ENCODE measurements around the gene DLG4.

The DLG4 gene

DNA sequence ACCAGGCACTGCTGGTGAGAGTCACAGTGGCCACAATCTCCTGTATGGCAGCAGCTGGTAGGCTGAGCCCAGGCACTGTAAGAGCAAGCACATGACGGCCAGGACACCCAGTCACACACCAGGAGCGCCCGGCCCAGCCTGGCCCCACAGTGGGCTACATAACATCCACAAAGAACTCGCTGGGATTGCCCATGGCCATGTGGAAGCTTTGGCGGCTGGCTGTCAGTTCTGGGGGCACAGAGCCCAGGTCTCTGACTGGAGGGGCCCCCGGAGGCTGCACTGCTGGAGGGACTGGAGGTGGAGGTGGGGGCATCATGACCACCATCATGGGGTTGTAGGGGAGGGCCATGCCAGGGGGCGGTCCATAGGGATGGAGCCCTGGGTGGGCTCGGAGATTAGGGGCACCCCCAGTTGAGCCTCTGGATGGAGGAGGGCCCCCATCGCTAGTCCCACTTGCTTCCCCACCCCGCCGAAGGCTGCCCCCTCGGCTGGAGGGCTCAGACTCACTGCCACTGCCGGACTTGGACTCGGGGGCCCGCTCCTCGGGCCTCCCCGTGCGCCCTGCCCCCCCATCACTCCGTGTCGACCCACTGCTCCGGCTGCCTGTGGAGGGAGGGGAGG lies 6.2 kb upstream of the DLG4 start:
- no peaks in the 10 kb centered on the region for H3K9me3 ChIP-seq (replicated peaks in 1 of 2; ENCODE audit: control insufficient read depth in 2 of 2, insufficient read depth in 1 of 2, low read depth in 1 of 2, low read length in 2 of 2)
- no peak overlapping the region for H3K14ac ChIP-seq (ENCODE audit: low read length)
- no peak overlapping the region for H2BK5ac ChIP-seq (ENCODE audit: low read length)
- H3K36me3 ChIP-seq (replicated peaks in 1 of 2; ENCODE audit: control insufficient read depth in 2 of 2, insufficient read depth in 2 of 2, low read length in 2 of 2), result peaks cover 82 to 100% of the 10 kb centered on the region in 2 donors
- H3K27me3 ChIP-seq (ENCODE audit: control insufficient read depth in 3 of 3, insufficient read depth in 3 of 3, low read depth in 1 of 3, low read length in 3 of 3), result no peaks in the 10 kb centered on the region
- H3K4me1 ChIP-seq (ENCODE audit: control insufficient read depth in 2 of 2, insufficient read depth in 1 of 2, low read depth in 1 of 2, low read length in 2 of 2), result peaks cover 0 to under 1% of the 10 kb centered on the region in 2 donors
- H2AK5ac ChIP-seq (ENCODE audit: low read depth, low read length), result no peak overlapping the region
- WGBS, 2 donors (ENCODE audit: extremely low coverage in 2 of 2, insufficient read length in 2 of 2, insufficient replicate concordance in 1 of 2), result no CpG with 5 or more reads among the region's 21 CpGs
- H3K27ac ChIP-seq (replicated peaks; ENCODE audit: low read length), result no peak overlapping the region
- no peak overlapping the region for H2BK12ac ChIP-seq (ENCODE audit: low read length)
- H3K9ac ChIP-seq (ENCODE audit: low read depth, low read length, poor library complexity), result no peak overlapping the region
- H3K4ac ChIP-seq (ENCODE audit: low read length), result no peak overlapping the region
- no peak overlapping the region for H3K18ac ChIP-seq (ENCODE audit: low read length)
- H2BK120ac ChIP-seq (ENCODE audit: low read depth, low read length), result no peak overlapping the region
- no peak overlapping the region for H3K23ac ChIP-seq (ENCODE audit: low read depth, low read length, poor library complexity)
- H3K79me1 ChIP-seq (ENCODE audit: low read depth, low read length), result peaks cover 13% of the 10 kb centered on the region
- H2BK15ac ChIP-seq (ENCODE audit: low read length), result no peak overlapping the region
- no peak overlapping the region for H3K4me3 ChIP-seq (ENCODE audit: low read length in 2 of 2)
- H3K4me2 ChIP-seq (ENCODE audit: insufficient read depth, low read length, poor library complexity, severe bottlenecking), result no peak overlapping the region
- H4K91ac ChIP-seq (ENCODE audit: low read depth, low read length, poor library complexity), result no peak overlapping the region
- no peak for DNase-seq (ENCODE audit: low spot score)
- no peak overlapping the region for H4K8ac ChIP-seq (ENCODE audit: low read depth, low read length)
- H2AFZ ChIP-seq (ENCODE audit: low read length), result no peak overlapping the region

DNA sequence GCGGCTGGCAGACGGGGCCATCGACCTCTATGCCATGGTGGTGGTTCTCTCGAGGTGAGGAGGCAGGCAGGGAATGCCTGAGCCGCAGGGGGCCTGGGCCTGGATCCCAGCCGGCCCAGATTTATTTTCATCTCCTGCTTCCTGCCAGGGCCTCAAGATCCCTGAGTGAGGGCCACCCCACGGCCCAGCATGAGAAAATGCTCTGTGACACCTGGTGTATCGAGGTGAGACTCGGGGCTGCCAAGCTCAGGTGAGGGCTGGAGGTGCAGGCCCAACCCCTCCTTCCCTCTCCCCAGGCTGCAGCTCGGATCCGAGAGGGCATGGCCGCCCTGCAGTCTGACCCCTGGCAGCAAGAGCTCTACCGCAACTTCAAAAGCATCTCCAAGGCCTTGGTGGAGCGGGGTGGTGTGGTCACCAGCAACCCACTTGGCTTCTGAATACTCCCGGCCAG lies 5.0 kb upstream of the DLG4 start:
- Histone ChIP-seq H3K4me1 (ENCODE audit: control insufficient read depth in 2 of 2, insufficient read depth in 1 of 2, low read depth in 1 of 2, low read length in 2 of 2) (peaks cover 5 to 6% of the 10 kb centered on the region in 2 donors), H3K23ac (ENCODE audit: low read depth, low read length, poor library complexity) (peak overlapping the region; percentile 17), H2BK120ac (ENCODE audit: low read depth, low read length) (no peak overlapping the region), H3K27me3 (ENCODE audit: control insufficient read depth in 3 of 3, insufficient read depth in 3 of 3, low read depth in 1 of 3, low read length in 3 of 3) (no peaks in the 10 kb centered on the region), H3K4me3 (ENCODE audit: low read length in 2 of 2) (no peak overlapping the region), H2AK5ac (ENCODE audit: low read depth, low read length) (no peak overlapping the region), H2BK15ac (ENCODE audit: low read length) (no peak overlapping the region), H3K9ac (ENCODE audit: low read depth, low read length, poor library complexity) (no peak overlapping the region), H3K14ac (ENCODE audit: low read length) (no peak overlapping the region), H4K91ac (ENCODE audit: low read depth, low read length, poor library complexity) (no peak overlapping the region), H4K8ac (ENCODE audit: low read depth, low read length) (peak overlapping the region; percentile 49), H3K79me1 (ENCODE audit: low read depth, low read length) (peaks cover 7% of the 10 kb centered on the region), H2BK5ac (ENCODE audit: low read length) (peak overlapping the region; percentile 20), H3K18ac (ENCODE audit: low read length) (no peak overlapping the region), H3K27ac (replicated peaks; ENCODE audit: low read length) (no peak overlapping the region), H3K4ac (ENCODE audit: low read length) (no peak overlapping the region), H3K36me3 (replicated peaks in 1 of 2; ENCODE audit: control insufficient read depth in 2 of 2, insufficient read depth in 2 of 2, low read length in 2 of 2) (peaks cover 72 to 92% of the 10 kb centered on the region in 2 donors), H3K9me3 (replicated peaks in 1 of 2; ENCODE audit: control insufficient read depth in 2 of 2, insufficient read depth in 1 of 2, low read depth in 1 of 2, low read length in 2 of 2) (no peaks in the 10 kb centered on the region), H3K4me2 (ENCODE audit: insufficient read depth, low read length, poor library complexity, severe bottlenecking) (no peak overlapping the region), H2BK12ac (ENCODE audit: low read length) (no peak overlapping the region), H2AFZ (ENCODE audit: low read length) (no peak overlapping the region)
- WGBS, 2 donors (ENCODE audit: extremely low coverage in 2 of 2, insufficient read length in 2 of 2, insufficient replicate concordance in 1 of 2), result no CpG with 5 or more reads among the region's 15 CpGs
- DNase-seq (ENCODE audit: low spot score), result no peak

DNA sequence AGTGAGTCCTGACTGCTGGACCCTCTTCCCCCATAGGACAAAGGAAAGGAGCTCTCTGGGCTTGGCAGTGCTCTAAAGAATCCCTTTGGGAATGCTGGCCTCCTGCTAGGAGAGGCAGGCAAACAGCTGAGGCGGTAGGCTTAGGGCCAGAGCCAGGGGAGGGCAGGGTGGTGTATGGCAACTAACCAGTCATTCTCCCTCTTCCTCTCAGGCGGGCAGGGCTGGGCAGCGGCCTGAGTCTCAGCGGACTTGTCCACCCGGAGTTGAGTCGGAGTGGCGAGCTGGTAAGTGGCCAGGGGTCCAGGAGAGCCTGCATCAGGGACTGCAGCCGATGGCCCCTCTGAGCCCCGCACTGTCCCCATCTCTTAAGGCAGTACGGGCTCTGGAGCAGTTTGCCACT lies 4.5 kb upstream of the DLG4 start:
- DNase-seq (ENCODE audit: low spot score), result no peak
- Histone ChIP-seq H3K14ac (ENCODE audit: low read length) (no peak overlapping the region), H4K91ac (ENCODE audit: low read depth, low read length, poor library complexity) (no peak overlapping the region), H3K36me3 (replicated peaks in 1 of 2; ENCODE audit: control insufficient read depth in 2 of 2, insufficient read depth in 2 of 2, low read length in 2 of 2) (peaks cover 66 to 87% of the 10 kb centered on the region in 2 donors), H3K9ac (ENCODE audit: low read depth, low read length, poor library complexity) (no peak overlapping the region), H4K8ac (ENCODE audit: low read depth, low read length) (no peak overlapping the region), H3K23ac (ENCODE audit: low read depth, low read length, poor library complexity) (no peak overlapping the region), H3K79me1 (ENCODE audit: low read depth, low read length) (peaks cover 1% of the 10 kb centered on the region), H3K4me2 (ENCODE audit: insufficient read depth, low read length, poor library complexity, severe bottlenecking) (no peak overlapping the region), H2AFZ (ENCODE audit: low read length) (no peak overlapping the region), H3K4ac (ENCODE audit: low read length) (no peak overlapping the region), H2BK120ac (ENCODE audit: low read depth, low read length) (no peak overlapping the region), H2BK15ac (ENCODE audit: low read length) (no peak overlapping the region), H3K27me3 (ENCODE audit: control insufficient read depth in 3 of 3, insufficient read depth in 3 of 3, low read depth in 1 of 3, low read length in 3 of 3) (no peaks in the 10 kb centered on the region), H3K27ac (replicated peaks; ENCODE audit: low read length) (no peak overlapping the region), H3K9me3 (replicated peaks in 1 of 2; ENCODE audit: control insufficient read depth in 2 of 2, insufficient read depth in 1 of 2, low read depth in 1 of 2, low read length in 2 of 2) (no peaks in the 10 kb centered on the region), H3K18ac (ENCODE audit: low read length) (no peak overlapping the region), H2BK12ac (ENCODE audit: low read length) (no peak overlapping the region), H3K4me3 (ENCODE audit: low read length in 2 of 2) (no peak overlapping the region), H3K4me1 (ENCODE audit: control insufficient read depth in 2 of 2, insufficient read depth in 1 of 2, low read depth in 1 of 2, low read length in 2 of 2) (peaks cover 9 to 10% of the 10 kb centered on the region in 2 donors), H2BK5ac (ENCODE audit: low read length) (no peak overlapping the region), H2AK5ac (ENCODE audit: low read depth, low read length) (no peak overlapping the region)
- no CpG with 5 or more reads among the region's 10 CpGs for WGBS, 2 donors (ENCODE audit: extremely low coverage in 2 of 2, insufficient read length in 2 of 2, insufficient replicate concordance in 1 of 2)

DNA sequence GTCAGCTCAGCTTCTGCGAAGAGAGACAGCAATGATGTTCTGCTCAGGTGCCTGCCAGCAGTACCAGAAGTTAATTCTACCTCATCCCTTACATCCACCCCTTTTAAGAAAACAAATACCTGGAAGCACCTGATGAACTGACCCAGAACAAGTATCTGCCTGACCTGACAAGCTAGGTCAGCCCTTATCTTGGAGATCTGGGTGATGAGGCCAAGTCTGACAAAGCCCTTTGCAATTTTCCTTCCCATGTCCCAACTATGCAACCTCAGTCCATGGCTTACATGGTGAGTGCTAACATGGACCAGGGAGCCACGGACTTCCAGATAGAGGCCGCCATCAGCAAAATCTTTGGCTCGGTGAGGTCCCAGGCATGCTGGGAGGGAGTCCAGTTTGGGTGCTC lies 3.7 kb upstream of the DLG4 start:
- no peak overlapping the region for H3K14ac ChIP-seq (ENCODE audit: low read length)
- H3K9me3 ChIP-seq (replicated peaks in 1 of 2; ENCODE audit: control insufficient read depth in 2 of 2, insufficient read depth in 1 of 2, low read depth in 1 of 2, low read length in 2 of 2), result no peaks in the 10 kb centered on the region
- H3K27ac ChIP-seq (replicated peaks; ENCODE audit: low read length), result no peak overlapping the region
- H3K4me3 ChIP-seq (ENCODE audit: low read length in 2 of 2), result no peak overlapping the region
- no peaks in the 10 kb centered on the region for H3K27me3 ChIP-seq (ENCODE audit: control insufficient read depth in 3 of 3, insufficient read depth in 3 of 3, low read depth in 1 of 3, low read length in 3 of 3)
- no peak overlapping the region for H3K9ac ChIP-seq (ENCODE audit: low read depth, low read length, poor library complexity)
- no peak overlapping the region for H4K8ac ChIP-seq (ENCODE audit: low read depth, low read length)
- no peak overlapping the region for H3K23ac ChIP-seq (ENCODE audit: low read depth, low read length, poor library complexity)
- H2AFZ ChIP-seq (ENCODE audit: low read length), result no peak overlapping the region
- H3K4me2 ChIP-seq (ENCODE audit: insufficient read depth, low read length, poor library complexity, severe bottlenecking), result no peak overlapping the region
- peaks cover 9 to 15% of the 10 kb centered on the region in 2 donors for H3K4me1 ChIP-seq (ENCODE audit: control insufficient read depth in 2 of 2, insufficient read depth in 1 of 2, low read depth in 1 of 2, low read length in 2 of 2)
- H3K36me3 ChIP-seq (replicated peaks in 1 of 2; ENCODE audit: control insufficient read depth in 2 of 2, insufficient read depth in 2 of 2, low read length in 2 of 2), result peaks cover 60 to 79% of the 10 kb centered on the region in 2 donors
- H2BK120ac ChIP-seq (ENCODE audit: low read depth, low read length), result no peak overlapping the region
- DNase-seq (ENCODE audit: low spot score), result no peak
- H3K4ac ChIP-seq (ENCODE audit: low read length), result no peak overlapping the region
- no CpG with 5 or more reads among the region's 4 CpGs for WGBS, 2 donors (ENCODE audit: extremely low coverage in 2 of 2, insufficient read length in 2 of 2, insufficient replicate concordance in 1 of 2)
- no peak overlapping the region for H4K91ac ChIP-seq (ENCODE audit: low read depth, low read length, poor library complexity)
- H3K18ac ChIP-seq (ENCODE audit: low read length), result no peak overlapping the region
- H2AK5ac ChIP-seq (ENCODE audit: low read depth, low read length), result no peak overlapping the region
- no peak overlapping the region for H2BK12ac ChIP-seq (ENCODE audit: low read length)
- H2BK15ac ChIP-seq (ENCODE audit: low read length), result no peak overlapping the region
- no peaks in the 10 kb centered on the region for H3K79me1 ChIP-seq (ENCODE audit: low read depth, low read length)
- no peak overlapping the region for H2BK5ac ChIP-seq (ENCODE audit: low read length)
